ENCODE results near the gene LPP.
A peak's percentile ranks its signal among the peaks of the same experiment; 100 is the strongest.

Gene LPP

GRCh38 chr3:188825901-188826300, 671.9 kb downstream of the LPP start:
- DNase-seq: no peak

GRCh38 chr3:188826574-188826973, 672.6 kb downstream of the LPP start:
- DNase-seq: peak; percentile 30

GRCh38 chr3:188827103-188827502, 673.1 kb downstream of the LPP start:
- no peak for DNase-seq

GRCh38 chr3:188827576-188827975, 673.6 kb downstream of the LPP start:
- no peak for DNase-seq

- DNase-seq: no peak
These were observed 675.2 kb downstream of the LPP start for GRCh38 chr3:188829130-188829529.

- DNase-seq: no peak
These were observed 675.6 kb downstream of the LPP start for GRCh38 chr3:188829576-188829975.

- DNase-seq: no peak
These were observed 676.9 kb downstream of the LPP start for GRCh38 chr3:188830893-188831292.

- DNase-seq: no peak
These were observed 678.2 kb downstream of the LPP start for GRCh38 chr3:188832146-188832545.

GRCh38 chr3:188832961-188833721, 679.2 kb downstream of the LPP start:
- no peak for DNase-seq

GRCh38 chr3:188834349-188834748, 680.4 kb downstream of the LPP start:
- peak; percentile 24 for DNase-seq

GRCh38 chr3:188839187-188839695, 685.3 kb downstream of the LPP start:
- no peak for DNase-seq

- DNase-seq: no peak
These were observed 686.3 kb downstream of the LPP start for GRCh38 chr3:188840290-188840689.

- DNase-seq: no peak
These were observed 687.9 kb downstream of the LPP start for GRCh38 chr3:188841906-188842305.

- no peak for DNase-seq
These were observed 688.7 kb downstream of the LPP start for GRCh38 chr3:188842639-188843038.

- no peak for DNase-seq
These were observed 690.1 kb downstream of the LPP start for GRCh38 chr3:188844096-188844495.

- DNase-seq: no peak
These were observed 691.6 kb downstream of the LPP start for GRCh38 chr3:188845514-188845913.

- DNase-seq: no peak
These were observed 695.0 kb downstream of the LPP start for GRCh38 chr3:188848947-188849346.

GRCh38 chr3:188853856-188854771, 700.2 kb downstream of the LPP start:
- DNase-seq: no peak

GRCh38 chr3:188854772-188855149, 700.8 kb downstream of the LPP start:
- no peak for DNase-seq

- no peak for DNase-seq
These were observed 701.7 kb downstream of the LPP start for GRCh38 chr3:188855675-188856074.

GRCh38 chr3:188860147-188860546, 706.2 kb downstream of the LPP start:
- DNase-seq: no peak

- no peak for DNase-seq
These were observed 708.1 kb downstream of the LPP start for GRCh38 chr3:188861842-188862744.

GRCh38 chr3:188863999-188864406, 710.0 kb downstream of the LPP start:
- DNase-seq: no peak
